Measurements from ENCODE around the gene SPATS2.
A peak's percentile ranks its signal among the peaks of the same experiment; 100 is the strongest.

SPATS2 gene

GRCh38 chr12:49339464-49339861 is 27.8 kb upstream of the SPATS2 start:
- CTCF ChIA-PET, result interaction anchor here (0.7 to 11.4 kb wide), 4 partner anchors 8 to 53 kb away, joined by 4 to 185 read pairs (median 34); partner anchors contain the start of genes DNAJC22 and PRPH
- no peaks in the 10 kb centered on the region for H3K9me3 ChIP-seq (ENCODE audit: control insufficient read depth, insufficient read depth, low read depth, low read length)
- H3K36me3 ChIP-seq (ENCODE audit: control insufficient read depth in 2 of 2, insufficient read depth in 1 of 2, low read length in 2 of 2), result no peaks in the 10 kb centered on the region
- H3K27ac ChIP-seq (ENCODE audit: extremely low read depth, low read depth, low read length), result no peak overlapping the region
- POLR2A ChIA-PET, result interaction anchor here (0.5 to 1.3 kb wide), 3 partner anchors 8 to 17 kb away, joined by 3 to 6 read pairs (median 3); partner anchors contain the start of gene TROAP
- TF ChIP-seq FEZF1 (tag by site-specific recombination; IDR thresholded peaks at IDR 0.05) (peak; percentile 51; the same call in 1 of the 2 replicates), OVOL3 (tag by site-specific recombination; IDR thresholded peaks at IDR 0.05) (no peak), PATZ1 (tag by site-specific recombination; IDR thresholded peaks at IDR 0.05) (0 out of 2 replicates have a peak, but pooled peaks have one; percentile 22), ZBTB20 (tag by site-specific recombination; IDR thresholded peaks at IDR 0.05) (peak; percentile 34; the same call in 1 of the 2 replicates), ZNF623 (tag by site-specific recombination; IDR thresholded peaks at IDR 0.05) (no peak), ZBTB17 (tag by site-specific recombination; IDR thresholded peaks at IDR 0.05) (0 out of 2 replicates have a peak, but pooled peaks have one; percentile 9), ZNF600 (tag by site-specific recombination; IDR thresholded peaks at IDR 0.05) (peak; percentile 49), ZNF704 (tag by site-specific recombination; IDR thresholded peaks at IDR 0.05) (no peak), SP2 (tag by site-specific recombination; IDR thresholded peaks at IDR 0.05) (no peak)
- no peak overlapping the region for H3K4me3 ChIP-seq (ENCODE audit: low read depth, low read length)
- peaks cover 9% of the 10 kb centered on the region; the same call in 1 of the 2 replicates for H3K4me1 ChIP-seq (ENCODE audit: control insufficient read depth, insufficient read depth, low read length)

- Histone ChIP-seq H3K9me3 (ENCODE audit: control insufficient read depth, insufficient read depth, low read depth, low read length) (no peaks in the 10 kb centered on the region), H3K4me3 (ENCODE audit: low read depth, low read length) (no peak overlapping the region), H3K36me3 (ENCODE audit: control insufficient read depth in 2 of 2, insufficient read depth in 1 of 2, low read length in 2 of 2) (no peaks in the 10 kb centered on the region), H3K27ac (ENCODE audit: extremely low read depth, low read depth, low read length) (no peak overlapping the region), H3K4me1 (ENCODE audit: control insufficient read depth, insufficient read depth, low read length) (peaks cover 9% of the 10 kb centered on the region; the same call in 1 of the 2 replicates)
- TF ChIP-seq ZNF404 (tag by site-specific recombination; IDR thresholded peaks at IDR 0.05) (no peak), ZBTB11 (tag by site-specific recombination; conservative IDR thresholded peaks at IDR 0.05; ENCODE audit: low read depth) (no peak), EGR2 (tag by site-specific recombination; IDR thresholded peaks at IDR 0.05; ENCODE audit: low read depth) (peak; percentile 68; the same call in 1 of the 2 replicates), ZNF114 (tag by site-specific recombination; IDR thresholded peaks at IDR 0.05) (no peak), ZNF221 (tag by site-specific recombination; IDR thresholded peaks at IDR 0.05; ENCODE audit: borderline replicate concordance) (no peak), ZNF2 (tag by site-specific recombination; IDR thresholded peaks at IDR 0.05) (no peak), ZNF843 (tag by site-specific recombination; IDR thresholded peaks at IDR 0.05) (no peak), ZBTB44 (tag by site-specific recombination; IDR thresholded peaks at IDR 0.05) (no peak), RBAK (tag by site-specific recombination; IDR thresholded peaks at IDR 0.05) (no peak), ZFHX2 (tag by site-specific recombination; conservative IDR thresholded peaks at IDR 0.05) (peak; percentile 51), ZNF302 (tag by site-specific recombination; IDR thresholded peaks at IDR 0.05; ENCODE audit: low read depth) (no peak), ZNF335 (tag by site-specific recombination; conservative IDR thresholded peaks at IDR 0.05) (no peak), SP3 (tag by site-specific recombination; IDR thresholded peaks at IDR 0.05) (no peak), KLF17 (tag by site-specific recombination; IDR thresholded peaks at IDR 0.05) (no peak), ZNF433 (tag by site-specific recombination; IDR thresholded peaks at IDR 0.05; ENCODE audit: low read depth) (no peak), ZNF202 (tag by site-specific recombination; IDR thresholded peaks at IDR 0.05; ENCODE audit: borderline replicate concordance) (no peak)
- ChIA-PET POLR2A (interaction anchor here (0.8 kb wide), 1 partner anchor 18 kb away, joined by 6 read pairs; the partner anchor contains the start of gene TROAP), CTCF (interaction anchor here (1.5 to 11.4 kb wide), 6 partner anchors 8 to 54 kb away, joined by 4 to 185 read pairs (median 66); partner anchors contain the start of gene PRPH)
These were observed 27.0 kb upstream of the SPATS2 start for GRCh38 chr12:49340095-49340870.
